Right kidney (tissue), 1 donor: Measurements from ENCODE around the gene HSPA12A.

Source experiments
- DNase-seq: peaks from one replicate; pipeline ENCODE4 v3.0.0-alpha.2; 2016

The HSPA12A gene

DNA sequence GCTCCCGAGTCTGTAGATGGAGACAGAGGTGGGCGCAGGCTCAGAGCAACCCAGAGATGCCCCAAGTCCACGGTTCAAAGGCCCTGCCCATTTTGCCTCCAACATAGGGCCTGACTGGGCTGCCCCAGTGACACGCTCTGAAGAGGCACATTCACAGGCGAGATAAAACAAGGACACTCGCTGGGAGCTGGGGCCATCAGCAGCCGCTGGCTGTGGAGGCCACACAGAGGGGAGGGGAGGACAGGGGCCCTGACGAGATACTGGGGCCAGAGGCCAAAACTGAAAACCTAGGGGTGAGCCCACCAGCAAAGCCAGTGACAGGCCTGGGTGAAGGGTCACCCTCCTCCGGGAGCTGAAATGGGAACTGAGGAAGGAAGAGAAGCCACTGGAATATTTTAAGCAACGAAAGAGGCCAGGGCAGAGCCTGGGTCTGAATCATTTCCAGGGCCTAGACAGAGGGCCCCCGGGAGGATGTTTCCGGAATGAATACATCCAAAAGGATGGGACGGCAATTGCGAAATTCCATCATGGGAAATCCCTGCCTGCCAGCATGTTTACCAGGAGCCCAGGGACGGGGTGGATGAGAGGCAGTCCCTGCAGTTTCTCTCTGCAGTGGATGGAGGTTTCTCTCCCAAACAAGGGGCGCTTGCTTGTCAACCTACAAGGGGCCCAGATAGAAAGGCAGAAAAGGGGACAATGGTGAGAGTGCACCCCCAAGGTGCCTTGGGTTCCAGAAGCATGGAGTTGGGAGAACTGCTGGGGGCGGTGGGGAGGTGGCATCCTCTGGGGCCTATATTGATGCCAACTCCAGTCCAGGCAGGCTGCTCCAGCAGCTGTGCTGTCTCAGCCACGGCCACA lies 29.0 kb upstream of the HSPA12A start:
- DNase-seq: no peak

DNA sequence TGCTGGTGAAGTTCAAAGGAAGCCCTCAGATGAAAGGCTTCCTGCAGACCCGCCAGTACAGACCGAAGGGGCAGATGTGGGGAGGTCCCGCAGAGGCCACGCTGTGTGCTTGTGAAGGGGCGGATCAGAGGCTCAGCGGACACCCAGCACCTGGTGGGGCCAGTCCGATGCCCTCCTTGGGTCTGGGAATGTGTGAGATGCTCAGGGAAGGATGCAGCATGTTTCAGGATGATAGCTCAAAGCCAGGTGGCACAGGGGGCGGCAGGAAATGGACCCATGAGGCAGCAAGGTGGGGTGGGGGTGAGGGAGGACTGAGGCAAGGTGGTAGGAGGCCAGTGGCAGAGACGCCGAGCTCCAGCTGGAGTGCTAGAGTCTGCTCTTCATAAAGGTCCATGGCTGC lies 27.9 kb upstream of the HSPA12A start:
- DNase-seq: no peak

DNA sequence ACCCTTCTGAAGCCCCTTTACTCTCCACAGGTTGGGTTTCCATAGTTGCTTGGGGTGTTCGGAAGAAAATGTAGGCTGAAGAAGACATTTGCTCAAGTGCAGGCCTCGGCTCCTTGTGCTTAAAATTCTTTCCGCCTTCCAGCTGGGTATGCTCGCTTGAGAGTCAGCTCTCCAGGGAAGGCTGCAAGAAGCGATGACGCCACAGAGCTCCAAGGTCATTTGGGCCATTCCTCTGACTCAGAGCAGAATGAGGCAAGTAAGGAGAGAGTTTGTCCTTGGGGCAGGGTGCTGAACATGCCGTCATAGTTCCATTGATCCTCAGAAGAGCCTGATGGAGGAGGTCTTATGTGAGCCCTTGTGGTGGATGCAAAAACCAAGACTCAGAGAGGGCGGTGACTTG lies 27.4 kb upstream of the HSPA12A start:
- DNase-seq: no peak

DNA sequence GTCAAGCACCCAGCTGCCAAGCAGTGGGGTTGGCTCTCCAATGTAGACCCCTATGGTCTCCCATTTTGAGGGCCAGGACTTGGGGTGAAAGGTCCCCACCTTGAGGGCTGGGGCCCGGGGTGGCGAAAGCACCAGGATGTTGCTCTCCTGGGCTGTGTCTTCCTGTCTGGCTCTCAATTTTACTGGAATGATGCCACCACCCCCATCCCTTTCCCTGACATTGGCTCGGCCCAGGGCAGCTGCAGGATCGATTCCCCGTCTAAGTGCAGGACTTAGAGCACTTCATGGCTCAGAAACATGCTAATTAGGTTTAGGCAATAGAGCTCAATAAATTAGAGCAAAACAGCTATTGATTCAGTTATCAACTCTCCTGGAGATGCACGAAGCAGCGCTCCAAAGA lies 27.0 kb upstream of the HSPA12A start:
- DNase-seq: no peak

DNA sequence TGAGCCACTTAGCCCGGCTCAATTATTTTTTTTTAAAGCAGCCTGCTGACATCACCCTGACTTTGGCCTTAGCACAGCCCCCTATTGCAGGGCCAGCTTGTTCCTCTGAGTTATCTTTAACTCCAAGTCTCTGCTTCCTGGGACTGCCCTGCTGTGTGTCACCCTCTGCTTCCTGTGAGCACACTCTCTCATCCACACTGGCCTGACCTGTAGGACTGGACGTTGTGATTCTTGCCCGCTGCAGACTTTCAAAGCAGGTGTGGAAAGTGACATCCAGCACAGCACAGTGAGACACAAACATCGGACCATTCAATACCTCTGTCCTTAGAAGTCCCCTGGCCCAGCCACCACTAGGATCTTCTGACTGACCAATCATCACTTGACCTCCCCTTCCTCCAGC lies 26.4 kb upstream of the HSPA12A start:
- no peak for DNase-seq

DNA sequence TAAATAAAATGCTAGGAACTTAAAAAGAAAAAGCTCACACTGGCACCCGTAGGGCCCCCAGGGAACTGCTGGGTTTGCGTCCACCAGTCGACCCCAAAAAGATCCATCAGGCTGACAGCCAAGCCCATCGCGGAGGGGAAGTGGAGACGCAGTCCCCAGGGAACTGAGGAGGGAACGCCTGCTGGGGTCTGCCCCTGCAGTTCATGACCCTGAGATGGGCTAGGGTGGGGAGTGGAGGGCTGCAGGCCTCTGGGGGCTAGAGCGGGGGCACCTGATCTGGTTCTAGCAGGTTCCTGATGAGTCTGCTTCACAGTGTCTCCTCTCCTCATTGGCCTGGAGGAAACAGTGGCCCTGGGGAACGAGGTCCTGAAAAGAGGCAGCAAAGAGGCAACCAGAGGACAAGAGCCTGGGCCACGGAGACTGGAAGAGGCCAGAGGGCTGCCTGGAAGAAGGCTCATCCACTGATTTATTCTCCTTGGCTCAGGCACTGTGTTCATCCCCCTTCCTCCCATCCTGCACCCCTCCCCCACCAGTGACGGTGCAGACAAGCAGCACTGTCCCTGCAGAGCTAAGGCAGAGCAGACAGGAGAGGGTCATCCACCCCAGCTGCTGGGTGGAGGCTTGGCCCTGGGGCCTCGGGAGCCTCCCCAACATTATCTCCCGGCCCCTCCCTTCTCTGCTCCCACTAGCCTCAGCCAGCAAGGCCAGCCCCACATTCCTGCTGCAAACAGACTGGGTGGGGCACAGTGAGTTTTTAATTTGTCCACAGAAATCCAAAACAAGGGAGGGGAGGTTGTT lies 24.7 kb upstream of the HSPA12A start:
- peak; percentile 24 for DNase-seq

DNA sequence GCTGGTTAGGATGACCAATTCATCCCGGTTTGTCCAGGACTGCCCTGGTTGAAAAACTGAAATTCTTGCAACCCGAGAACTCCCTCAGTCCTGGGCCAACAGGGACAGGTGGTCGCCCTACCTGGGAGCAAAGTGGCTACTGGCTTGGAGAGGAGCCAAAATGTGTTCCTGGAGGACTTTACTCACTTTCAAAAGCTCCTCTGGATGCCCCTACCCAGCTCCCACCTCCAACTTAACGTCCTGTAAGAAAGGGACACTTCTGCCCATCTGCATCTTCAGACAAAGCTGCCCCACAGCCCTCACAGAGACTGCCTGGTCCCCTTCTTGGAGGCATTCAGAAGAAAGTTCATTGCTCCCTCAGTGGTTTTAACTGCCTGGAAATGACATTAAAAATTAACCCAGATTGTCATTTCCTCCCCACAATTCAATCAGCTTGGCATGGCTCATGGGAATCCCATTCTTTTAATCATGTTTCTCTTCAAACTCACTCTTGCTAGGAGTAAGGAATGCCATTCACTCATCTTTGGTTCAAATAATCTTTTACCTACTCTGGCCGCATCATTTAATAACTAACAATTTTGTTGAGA lies 24.0 kb upstream of the HSPA12A start:
- peak; percentile 29 for DNase-seq

DNA sequence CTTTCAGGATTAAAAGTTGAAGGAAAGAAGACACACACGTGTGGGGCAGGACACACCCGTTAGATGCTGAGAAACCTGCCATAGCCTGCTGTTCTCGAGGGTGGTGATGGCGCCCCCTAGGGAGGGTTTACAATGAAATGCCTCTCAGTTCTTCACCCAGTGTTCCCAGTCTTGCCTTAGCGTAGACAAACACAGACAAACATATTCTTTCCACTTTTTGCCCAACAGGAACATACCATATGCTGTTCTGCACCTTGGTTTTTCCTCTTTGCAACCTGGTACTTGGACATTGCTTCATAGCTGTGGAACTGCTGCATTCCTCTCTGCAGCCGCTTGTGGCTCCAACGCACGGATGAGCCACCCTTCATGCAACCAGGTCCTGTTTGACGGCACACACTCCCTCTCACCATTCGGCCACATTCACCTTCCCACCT lies 23.3 kb upstream of the HSPA12A start:
- no peak for DNase-seq

DNA sequence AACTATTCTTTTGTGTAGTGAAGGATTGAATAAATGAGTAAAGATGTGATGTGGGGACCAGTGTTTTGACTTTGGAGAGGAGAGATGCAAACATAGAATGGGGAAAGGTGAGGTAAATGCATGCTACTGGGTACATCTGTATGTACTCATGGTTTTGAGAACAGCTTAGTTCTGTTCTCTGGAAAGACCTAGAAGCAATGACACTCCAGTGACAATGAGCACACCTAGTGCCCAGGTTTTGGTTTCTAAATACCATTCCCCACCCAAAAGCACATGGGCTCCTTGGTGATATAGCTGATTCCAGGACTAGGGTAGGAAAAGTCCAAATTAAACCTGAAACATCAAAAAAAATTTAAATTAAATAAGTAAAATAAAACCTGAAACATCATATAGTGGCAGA lies 22.6 kb upstream of the HSPA12A start:
- DNase-seq: no peak

DNA sequence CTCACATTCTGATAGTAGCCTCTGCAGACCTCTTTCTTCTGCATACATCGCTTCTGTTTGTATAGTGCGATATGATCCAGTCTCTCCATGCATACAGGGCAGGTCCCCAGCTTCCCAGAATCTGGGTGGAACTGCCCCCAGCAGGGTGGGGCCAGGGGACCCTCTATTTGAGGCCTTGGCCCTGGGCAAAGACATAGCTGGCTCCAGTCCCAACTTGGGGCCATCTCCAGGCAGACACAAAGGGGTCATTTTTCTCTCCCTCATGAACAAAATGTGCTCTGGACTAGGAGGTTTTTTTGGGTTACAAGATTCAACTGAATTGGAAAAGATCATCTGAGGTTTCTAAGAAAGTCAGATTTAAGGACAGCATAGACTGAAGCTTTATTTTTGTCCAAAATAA lies 21.1 kb upstream of the HSPA12A start:
- no peak for DNase-seq

DNA sequence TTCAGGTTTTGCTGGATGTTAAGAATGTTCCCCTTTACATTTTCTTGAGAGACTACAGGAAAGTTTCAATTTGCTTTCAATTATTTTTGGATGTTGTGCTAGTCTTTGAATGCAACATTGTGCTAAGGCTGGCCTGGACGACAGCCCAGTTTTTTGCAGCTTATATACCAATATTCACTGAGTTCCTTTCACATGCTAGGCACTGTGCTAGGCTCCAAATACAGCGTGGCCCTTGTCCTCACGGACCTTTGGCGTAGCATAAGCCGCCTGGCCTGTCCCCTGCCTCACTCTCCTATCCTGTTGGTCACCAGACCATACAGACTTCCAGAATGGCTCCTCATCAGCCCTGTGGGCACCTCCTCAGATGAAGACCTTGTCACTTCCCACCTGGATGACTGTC lies 19.5 kb upstream of the HSPA12A start:
- DNase-seq: no peak

DNA sequence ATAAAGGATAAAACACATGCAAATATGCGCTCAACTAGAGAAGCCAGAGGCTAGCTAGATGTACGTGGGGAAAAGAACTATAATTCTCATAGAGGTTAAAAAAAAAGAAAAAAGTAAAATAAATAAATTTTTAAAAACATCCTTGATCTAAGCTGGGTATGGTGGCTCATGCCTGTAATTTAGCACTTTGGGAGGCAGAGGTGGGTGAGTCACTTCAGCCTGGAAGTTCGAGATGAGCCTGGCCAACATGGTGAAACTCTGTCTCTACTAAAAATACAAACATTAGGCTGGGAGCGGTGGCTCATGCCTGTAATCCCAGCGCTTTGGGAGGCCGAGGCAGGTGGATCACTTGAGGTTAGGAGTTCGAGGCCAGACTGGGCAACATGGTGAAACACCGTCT lies 18.6 kb upstream of the HSPA12A start:
- no peak for DNase-seq

DNA sequence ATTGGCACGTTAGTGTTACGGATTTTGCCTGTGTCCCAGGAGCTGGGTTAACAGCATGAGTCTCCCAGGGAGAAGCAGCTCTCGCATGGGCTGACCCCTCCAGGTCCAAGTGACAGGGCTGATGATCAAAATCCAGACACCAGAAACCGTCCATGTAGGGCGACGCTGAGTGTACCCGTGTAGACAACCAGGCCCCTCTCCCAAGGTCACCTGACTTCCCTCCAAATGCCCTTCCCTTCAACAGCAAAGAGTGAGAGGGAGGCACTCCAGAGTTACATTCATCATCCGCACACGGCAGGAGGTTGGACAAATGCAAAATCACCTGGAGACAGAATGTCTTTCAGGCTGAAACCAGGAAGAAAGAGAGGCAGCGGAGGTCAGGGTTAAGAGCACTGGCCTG lies 14.9 kb upstream of the HSPA12A start:
- no peak for DNase-seq

DNA sequence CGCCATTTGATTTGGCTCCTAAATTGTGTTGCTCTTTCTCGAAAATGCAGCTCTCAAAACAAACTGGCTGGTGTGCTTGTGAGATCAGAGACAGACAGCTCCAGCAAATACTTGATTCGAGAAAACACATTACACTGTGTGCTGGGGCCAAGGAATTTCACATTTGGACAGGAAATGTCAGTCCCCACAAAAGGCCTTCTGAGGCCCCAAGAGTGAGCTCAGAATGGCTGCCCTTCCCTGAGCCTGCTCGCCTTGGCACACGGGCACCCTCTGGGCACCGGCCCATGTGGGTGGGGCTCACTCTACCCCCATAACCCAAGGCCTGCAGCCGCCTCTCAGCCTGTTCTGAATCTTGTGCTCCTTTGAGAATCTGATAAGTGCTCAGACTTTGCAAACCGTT lies 13.9 kb upstream of the HSPA12A start:
- no peak for DNase-seq

DNA sequence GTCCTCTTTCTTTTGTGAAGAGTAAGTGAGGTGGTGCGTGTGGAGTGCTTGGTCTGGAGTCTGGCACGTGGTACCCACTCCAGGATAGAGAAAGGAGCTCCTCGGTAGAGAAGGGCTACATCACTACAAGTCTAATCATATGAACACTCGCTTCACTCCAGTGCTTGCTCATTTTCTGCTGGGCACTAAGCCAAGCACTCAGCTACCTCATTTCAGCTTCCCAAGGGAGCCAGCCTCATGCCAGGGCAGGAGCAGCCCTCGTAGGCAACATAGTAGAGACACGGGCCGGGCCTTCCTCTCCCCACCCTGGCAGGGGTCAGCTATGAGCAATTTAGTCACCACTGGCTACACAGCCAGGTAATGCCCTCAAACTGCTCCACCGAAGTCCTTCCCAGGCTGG lies 11.4 kb upstream of the HSPA12A start:
- no peak for DNase-seq

DNA sequence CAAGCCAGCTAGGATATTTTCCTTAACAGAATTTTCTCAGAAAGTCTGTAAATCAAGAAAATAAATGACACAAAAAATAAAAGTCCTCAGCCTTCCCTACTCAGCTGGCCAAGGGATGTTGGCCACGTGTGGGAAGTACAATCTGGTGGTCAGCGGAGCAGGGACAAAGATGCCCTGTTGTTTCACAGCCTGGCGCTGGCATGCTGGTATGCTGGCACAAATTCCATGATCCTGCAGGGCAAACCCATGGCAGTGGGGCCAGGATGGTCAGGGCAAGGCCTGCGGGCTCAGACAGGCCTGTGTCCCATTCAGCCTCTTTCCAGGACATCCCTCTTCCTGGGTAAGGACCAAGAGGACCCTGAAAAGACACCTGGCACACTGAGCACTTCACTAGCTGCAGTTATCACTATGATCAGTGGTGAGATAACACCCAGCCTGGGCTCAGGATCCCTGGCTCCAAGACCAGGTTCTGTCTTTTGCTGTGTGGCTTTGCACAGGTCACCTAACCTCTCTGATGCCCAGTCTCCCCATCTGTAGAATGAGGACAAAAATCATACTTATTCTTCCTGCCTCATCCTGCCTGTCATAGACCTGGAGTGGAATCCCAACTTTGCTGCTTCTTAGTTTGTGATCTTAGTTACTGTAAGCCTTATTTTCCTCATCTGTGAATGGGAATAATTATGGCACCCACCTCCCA lies 10.8 kb upstream of the HSPA12A start:
- no peak for DNase-seq

DNA sequence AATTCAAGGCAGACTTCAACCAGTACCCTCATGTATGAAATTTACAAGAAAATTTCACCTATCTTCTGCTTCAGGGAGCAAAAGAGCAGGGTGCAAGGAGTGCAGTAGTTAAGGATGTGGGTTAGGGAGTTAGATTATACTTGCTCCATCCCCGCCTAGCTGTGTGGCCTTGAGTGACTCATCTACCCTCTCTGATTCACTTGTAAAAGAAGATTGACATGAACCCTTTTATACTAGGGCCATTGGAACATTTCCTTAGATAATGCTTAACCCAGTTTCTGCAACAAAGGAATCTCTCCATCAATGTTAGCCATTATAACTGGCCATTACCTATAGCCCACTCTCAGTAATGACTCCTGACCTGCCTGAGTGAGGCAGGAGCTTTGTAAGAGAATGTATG lies 10.2 kb upstream of the HSPA12A start:
- no peak for DNase-seq

DNA sequence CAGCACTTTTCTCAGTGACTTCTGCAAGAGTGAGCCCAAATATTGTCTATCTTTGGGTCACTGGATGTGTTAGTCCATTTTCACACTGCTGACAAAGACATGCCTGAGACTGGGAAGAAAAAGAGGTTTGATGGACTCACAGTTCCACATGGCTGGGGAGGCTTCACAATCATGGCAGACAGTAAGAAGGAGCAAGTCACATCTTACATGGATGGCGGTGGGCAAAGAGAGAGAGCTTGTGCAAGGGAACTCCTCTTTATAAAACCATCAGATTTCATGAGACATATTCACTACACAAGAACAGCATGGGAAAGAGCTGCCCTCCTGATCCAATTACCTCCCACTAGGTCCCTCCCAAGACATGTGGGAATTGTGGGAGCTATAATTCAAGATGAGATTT lies 6.1 kb upstream of the HSPA12A start:
- no peak for DNase-seq

DNA sequence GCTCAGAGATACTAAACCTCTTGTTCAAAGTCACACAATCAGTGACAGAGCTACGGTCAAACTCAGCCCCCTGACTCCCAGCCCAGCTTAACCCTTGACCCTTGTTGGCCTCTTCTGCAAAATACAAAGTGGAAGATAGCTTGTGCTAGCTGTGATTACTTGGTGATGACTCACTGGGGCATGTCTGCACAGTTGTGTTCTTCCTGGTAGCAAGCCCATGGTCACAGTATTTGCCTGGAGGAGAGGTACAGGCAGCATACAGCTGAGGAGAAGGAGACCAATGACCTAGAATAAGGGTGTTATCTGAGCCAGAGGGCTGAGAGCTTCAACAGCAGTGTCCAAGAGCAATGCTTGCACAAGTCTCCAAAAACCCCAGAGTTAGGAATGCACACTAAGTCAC lies 5.7 kb upstream of the HSPA12A start:
- DNase-seq: no peak

DNA sequence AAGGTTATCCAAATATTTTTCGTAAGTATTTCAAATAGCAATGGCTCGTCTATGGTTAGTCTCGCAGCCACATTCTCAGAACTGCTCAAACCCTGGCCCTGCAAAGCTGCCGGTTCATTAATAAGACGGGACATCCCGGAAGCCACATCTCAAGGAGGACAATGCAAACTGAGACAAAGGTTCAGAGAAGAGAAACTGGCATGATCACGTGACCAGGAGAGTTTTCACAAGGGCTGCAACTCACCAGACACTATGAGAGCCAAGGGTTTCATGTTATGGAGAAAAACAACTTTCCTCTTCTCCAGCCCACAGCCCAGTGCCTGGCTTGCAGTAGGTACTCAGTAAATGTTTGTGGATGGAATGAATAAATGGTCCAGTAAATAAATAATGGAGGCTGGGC lies 5.0 kb upstream of the HSPA12A start:
- DNase-seq: no peak

DNA sequence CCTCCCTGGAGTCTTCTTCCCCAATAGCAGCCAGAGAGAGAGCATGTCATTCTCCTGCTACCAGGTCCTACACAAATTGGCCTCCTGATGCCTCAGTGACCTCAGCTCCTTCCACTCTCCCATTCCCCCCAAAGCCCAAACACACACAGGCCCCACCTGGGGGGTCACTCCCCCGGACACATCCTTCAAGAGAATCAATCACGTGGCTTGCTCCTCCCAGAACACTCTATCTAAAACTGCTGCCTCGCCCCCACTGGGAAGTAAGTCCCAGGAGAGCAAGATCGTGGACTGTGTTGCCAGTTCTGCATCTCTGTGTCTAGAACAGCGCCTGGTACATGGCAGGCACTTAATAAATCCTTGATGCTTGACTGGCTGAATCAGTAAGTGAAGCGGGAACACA lies 2.5 kb upstream of the HSPA12A start:
- no peak for DNase-seq

DNA sequence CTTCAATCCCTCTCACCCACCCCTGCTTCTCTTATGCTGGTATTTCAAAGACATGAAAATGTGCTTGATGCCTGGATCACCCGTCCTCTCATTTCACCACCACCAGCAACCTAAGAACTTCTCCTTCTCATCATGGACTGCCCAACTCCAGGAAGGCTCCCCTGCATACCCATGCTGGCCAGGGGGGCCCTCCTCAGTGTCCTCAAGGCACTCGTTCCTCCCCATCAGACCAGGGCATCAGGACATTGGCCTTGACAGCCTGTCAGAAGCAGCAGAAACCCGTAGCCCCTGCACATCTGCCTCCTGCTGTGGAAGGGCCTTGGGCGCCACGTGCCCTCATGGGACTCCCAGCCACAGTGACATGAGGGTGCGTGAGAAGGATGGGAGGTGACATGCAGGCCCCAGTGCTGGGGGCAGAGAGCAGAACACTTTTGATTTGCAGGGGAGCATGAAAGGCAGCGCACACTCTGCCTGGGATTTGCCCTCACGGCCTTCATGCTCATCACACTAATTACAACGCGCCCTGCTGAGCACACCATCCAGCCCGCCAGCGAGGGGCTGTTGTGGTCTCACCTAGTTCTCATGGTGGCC lies 1.9 kb upstream of the HSPA12A start:
- no peak for DNase-seq
